PC-9 (cell line): Measurements from ENCODE around the gene MAEA. TPM values are rescaled to one million over a fixed set of nuclear protein-coding genes. Genes with fewer than 3 reads are reported as not detected.
"Not testable (repeated sequence)": the region's sequence is repeated elsewhere in the genome, so short reads cannot be mapped to it uniquely, and the experiment has no call there.

Experiments used
- BruUV-seq: library from RNA; stranded (reverse); fragments of 400-500 nt; replicated peaks from 2 replicates; lab custom pipeline; 2021; lab: Mats Ljungman, UMichigan
- CTCF ChIA-PET: fragments of 300-600 bp; sonication (Branson Sonifier 250); formaldehyde crosslinking; loops from one replicate; lab custom pipeline; 2022; ENCODE audit warnings: antibody characterized with exemption; lab: Charles Lee
- POLR2A ChIA-PET: fragments of 300-600 bp; sonication (Branson Sonifier 250); formaldehyde crosslinking; loops from one replicate; lab custom pipeline; 2022; ENCODE audit warnings: antibody characterized with exemption; ENCODE audit not compliant: unreplicated experiment; lab: Charles Lee
- DNase-seq, 2 experiments: peaks; one replicate each; pipeline versions ENCODE4 v3.0.0 to v3.0.0-alpha.2; 2015 to 2022; ENCODE audit warnings: mixed read lengths in 1 of 2
- H2AFZ ChIP-seq: fragments of 200-600 bp; sonication (generic); 2 replicates; pipeline ENCODE4 v1.8.1; 2017; ENCODE audit warnings: antibody characterized with exemption
- H3F3A ChIP-seq: fragments of 200-600 bp; sonication (generic); 2 replicates; pipeline ENCODE4 v1.8.1; 2017; ENCODE audit warnings: antibody characterized with exemption, mild to moderate bottlenecking, low read depth; ENCODE audit not compliant: insufficient read depth
- H3K27ac ChIP-seq: fragments of 200-600 bp; sonication (generic); 2 replicates; pipeline ENCODE4 v1.6.1; 2016; ENCODE audit warnings: mixed run types
- H3K27me3 ChIP-seq: fragments of 200-600 bp; sonication (generic); 2 replicates; pipeline ENCODE4 v1.6.1; 2016; ENCODE audit warnings: low read depth, mixed run types; ENCODE audit not compliant: insufficient read depth
- H3K36me3 ChIP-seq: fragments of 200-600 bp; sonication (generic); 2 replicates; pipeline ENCODE4 v1.6.1; 2016; ENCODE audit warnings: low read depth, mixed run types
- H3K4me1 ChIP-seq: fragments of 200-600 bp; sonication (generic); replicated peaks from 2 replicates; pipeline ENCODE4 v1.6.1; 2016; ENCODE audit warnings: mixed run types; ENCODE audit not compliant: insufficient read depth
- H3K4me2 ChIP-seq: fragments of 200-600 bp; sonication (generic); 2 replicates; pipeline ENCODE4 v1.6.1; 2017; ENCODE audit warnings: mixed run types
- H3K4me3 ChIP-seq: fragments of 200-600 bp; sonication (generic); 2 replicates; pipeline ENCODE4 v1.6.1; 2016; ENCODE audit warnings: mixed run types
- H3K79me2 ChIP-seq: fragments of 200-600 bp; sonication (generic); 2 replicates; pipeline ENCODE4 v1.6.1; 2017; ENCODE audit warnings: low read depth, mixed run types
- H3K9me2 ChIP-seq: fragments of 200-600 bp; sonication (generic); 2 replicates; pipeline ENCODE4 v1.8.1; 2017; ENCODE audit warnings: mild to moderate bottlenecking; ENCODE audit not compliant: insufficient read depth
- H3K9me3 ChIP-seq: fragments of 200-600 bp; sonication (generic); 2 replicates; pipeline ENCODE4 v1.8.1; 2016; ENCODE audit warnings: low read depth; ENCODE audit not compliant: insufficient read depth
- H4K20me1 ChIP-seq: fragments of 200-600 bp; sonication (generic); 2 replicates; pipeline ENCODE4 v1.8.1; 2017; ENCODE audit not compliant: insufficient read depth
- EZH2 ChIP-seq: fragments of 200-600 bp; sonication (generic); IDR thresholded peaks from 2 replicates; pipeline ENCODE4 v1.8.0; 2017; ENCODE audit warnings: antibody characterized with exemption, low read depth
- intact Hi-C: fragments of 100-400 bp; cut with micrococcal nuclease; formaldehyde crosslinking; loops from one replicate; pipeline ENCODE4 v1.10.0; 2022; ENCODE audit not compliant: unreplicated experiment
- total RNA-seq: library from RNA; stranded (reverse); gene quantifications from 2 replicates; pipeline ENCODE4 v1.2.3, GENCODE V29; 2021
- TF ChIP-seq, protein P1 (sequence below): fragments of 200-600 bp; sonication (generic); conservative IDR thresholded peaks from 2 replicates; pipeline ENCODE4 v1.6.1; 2017; ENCODE audit warnings: mixed run types, antibody characterized with exemption, mild to moderate bottlenecking, moderate library complexity

MAEA gene
- total RNA-seq, 1 experiment from 2014 or later, result 79.4 TPM

DNA sequence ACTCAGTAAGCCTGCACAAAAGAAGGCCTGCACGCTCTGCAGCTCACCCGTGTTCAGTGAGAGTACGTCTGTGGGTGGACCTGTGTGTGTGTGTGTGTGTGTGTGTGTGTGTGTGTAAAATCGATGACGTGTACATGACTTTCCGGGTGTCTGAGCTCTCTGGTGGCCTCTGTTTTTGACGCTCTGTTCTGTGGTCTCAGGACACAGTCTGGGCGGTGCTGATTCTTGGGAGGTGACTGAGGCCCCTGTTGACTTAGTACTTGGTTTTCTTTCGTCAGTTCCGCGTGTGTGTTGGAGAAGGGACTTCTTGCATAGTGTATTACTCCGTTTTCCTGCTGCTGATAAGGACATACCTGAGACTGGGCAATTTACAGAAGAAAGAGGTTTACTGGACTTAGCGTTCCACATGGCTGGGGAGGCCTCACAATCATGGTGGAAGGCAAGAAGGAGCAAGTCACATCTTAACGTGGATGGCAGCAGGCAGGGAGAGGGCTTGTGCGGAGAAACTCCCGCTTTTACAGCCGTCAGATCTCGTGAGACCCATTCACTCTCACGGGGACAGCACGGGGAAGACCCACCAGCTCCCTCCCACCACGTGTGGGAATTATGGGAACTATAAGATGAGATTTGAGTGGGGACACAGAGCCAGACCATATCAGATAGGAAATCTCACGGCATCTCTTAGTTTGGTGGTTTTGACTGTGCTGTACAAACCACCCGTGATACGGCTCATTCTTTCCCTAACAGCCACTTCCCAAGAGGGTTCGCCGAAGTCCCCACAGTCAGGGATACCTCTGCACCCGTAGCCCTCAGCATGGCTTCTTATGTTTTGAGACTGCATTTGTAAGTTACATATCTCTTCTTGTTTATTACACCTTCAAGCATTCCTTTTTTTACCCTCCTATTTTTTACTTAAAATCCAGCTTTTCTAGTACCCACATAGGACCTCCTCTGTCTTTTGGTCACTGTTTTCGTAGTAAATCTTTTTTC lies 81.8 kb downstream of the MAEA start:
- no peak overlapping the region for H2AFZ ChIP-seq
- TF ChIP-seq EZH2, result no peak
- TF ChIP-seq, protein P1, sequence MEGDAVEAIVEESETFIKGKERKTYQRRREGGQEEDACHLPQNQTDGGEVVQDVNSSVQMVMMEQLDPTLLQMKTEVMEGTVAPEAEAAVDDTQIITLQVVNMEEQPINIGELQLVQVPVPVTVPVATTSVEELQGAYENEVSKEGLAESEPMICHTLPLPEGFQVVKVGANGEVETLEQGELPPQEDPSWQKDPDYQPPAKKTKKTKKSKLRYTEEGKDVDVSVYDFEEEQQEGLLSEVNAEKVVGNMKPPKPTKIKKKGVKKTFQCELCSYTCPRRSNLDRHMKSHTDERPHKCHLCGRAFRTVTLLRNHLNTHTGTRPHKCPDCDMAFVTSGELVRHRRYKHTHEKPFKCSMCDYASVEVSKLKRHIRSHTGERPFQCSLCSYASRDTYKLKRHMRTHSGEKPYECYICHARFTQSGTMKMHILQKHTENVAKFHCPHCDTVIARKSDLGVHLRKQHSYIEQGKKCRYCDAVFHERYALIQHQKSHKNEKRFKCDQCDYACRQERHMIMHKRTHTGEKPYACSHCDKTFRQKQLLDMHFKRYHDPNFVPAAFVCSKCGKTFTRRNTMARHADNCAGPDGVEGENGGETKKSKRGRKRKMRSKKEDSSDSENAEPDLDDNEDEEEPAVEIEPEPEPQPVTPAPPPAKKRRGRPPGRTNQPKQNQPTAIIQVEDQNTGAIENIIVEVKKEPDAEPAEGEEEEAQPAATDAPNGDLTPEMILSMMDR, result no peak
- H3K4me3 ChIP-seq, result no peak overlapping the region
- no peak overlapping the region for H3K27ac ChIP-seq
- no peaks in the 10 kb centered on the region for H3K36me3 ChIP-seq
- no peaks in the 10 kb centered on the region for H3K9me2 ChIP-seq
- H3K27me3 ChIP-seq, result no peaks in the 10 kb centered on the region
- POLR2A ChIA-PET, result no interaction called here
- DNase-seq, result no peak
- no peaks in the 10 kb centered on the region for H4K20me1 ChIP-seq
- no peaks in the 10 kb centered on the region for H3K9me3 ChIP-seq
- no TSS peak for BruUV-seq
- H3F3A ChIP-seq, result no peaks in the 10 kb centered on the region
- CTCF ChIA-PET, result no interaction called here
- H3K4me1 ChIP-seq, result no peaks in the 10 kb centered on the region
- intact Hi-C loops, result no loop called here
- H3K79me2 ChIP-seq, result no peaks in the 10 kb centered on the region
- H3K4me2 ChIP-seq, result no peak overlapping the region

DNA sequence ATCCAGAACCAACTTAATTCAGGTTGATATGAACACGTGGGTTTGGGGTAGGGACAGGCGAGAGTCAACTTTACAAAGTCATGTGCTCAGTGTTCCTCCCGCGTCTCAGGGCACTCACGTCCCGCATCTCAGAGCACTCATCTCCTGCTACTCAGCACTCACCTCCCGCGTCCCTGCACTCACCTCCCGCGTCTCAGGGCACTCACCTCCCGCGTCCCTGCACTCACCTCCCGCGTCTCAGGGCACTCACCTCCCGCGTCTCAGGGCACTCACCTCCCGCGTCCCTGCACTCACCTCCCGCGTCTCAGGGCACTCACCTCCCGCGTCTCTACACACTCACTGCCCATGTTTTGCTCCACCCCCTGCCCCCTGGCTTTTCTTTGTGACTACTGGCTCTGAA lies 82.9 kb downstream of the MAEA start:
- H3K9me2 ChIP-seq, H4K20me1 ChIP-seq, H2AFZ ChIP-seq, H3K4me2 ChIP-seq, H3K4me1 ChIP-seq, H3K79me2 ChIP-seq, H3K4me3 ChIP-seq, H3K27me3 ChIP-seq, H3K36me3 ChIP-seq, H3K27ac ChIP-seq, intact Hi-C loops, DNase-seq, POLR2A ChIA-PET, BruUV-seq, H3K9me3 ChIP-seq, CTCF ChIA-PET, H3F3A ChIP-seq: not testable (repeated sequence)

DNA sequence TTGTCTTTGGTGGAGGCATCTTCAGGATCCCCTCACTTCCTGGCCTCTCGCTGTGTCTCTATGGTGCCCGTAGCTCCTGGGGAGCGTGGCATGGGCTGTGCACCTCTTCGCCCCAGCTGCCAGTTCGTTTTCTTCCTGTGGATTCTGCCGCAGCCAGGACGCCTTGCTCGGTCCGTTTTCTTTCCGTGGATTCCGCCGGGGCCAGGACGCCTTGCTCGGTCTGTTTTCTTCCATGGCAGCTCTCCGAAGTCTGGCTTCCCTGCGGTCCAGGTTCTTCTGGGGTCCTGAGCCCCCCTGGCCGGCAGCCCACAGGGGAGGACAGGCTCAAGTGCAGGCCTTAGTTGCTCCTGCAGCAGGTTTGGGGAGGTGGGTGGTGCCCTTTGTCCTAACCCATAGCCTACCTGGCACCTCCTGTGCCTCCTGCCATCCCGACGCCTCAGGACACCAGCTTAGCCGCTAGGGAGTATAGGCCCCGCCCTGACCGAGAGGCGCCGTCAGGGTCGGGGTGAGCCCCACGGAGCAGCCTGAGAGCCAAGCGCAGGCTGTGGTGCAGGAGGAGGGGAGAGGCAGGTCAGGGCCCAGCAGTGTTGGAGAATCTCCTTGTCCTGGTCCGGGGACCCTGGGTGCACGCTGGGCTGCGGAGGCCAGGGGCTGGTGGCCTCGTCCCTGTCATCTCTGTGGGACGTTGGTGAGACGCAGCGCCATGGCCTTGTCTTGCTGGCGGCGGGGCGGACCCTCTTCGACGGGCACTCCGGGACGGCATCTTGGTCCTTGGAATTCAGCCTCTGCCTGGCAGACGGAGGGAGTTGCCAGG lies 84.4 kb downstream of the MAEA start:
- no peaks in the 10 kb centered on the region for H4K20me1 ChIP-seq
- CTCF ChIA-PET, result no interaction called here
- no peaks in the 10 kb centered on the region for H3K79me2 ChIP-seq
- no peak overlapping the region for H3K4me3 ChIP-seq
- no peak overlapping the region for H3K27ac ChIP-seq
- no TSS peak for BruUV-seq
- DNase-seq, result no peak
- H3K9me2 ChIP-seq, result no peaks in the 10 kb centered on the region
- no peaks in the 10 kb centered on the region for H3K4me1 ChIP-seq
- no peak overlapping the region for H3K4me2 ChIP-seq
- H3K9me3 ChIP-seq, result no peaks in the 10 kb centered on the region
- H3K27me3 ChIP-seq, result no peaks in the 10 kb centered on the region
- intact Hi-C loops, result no loop called here
- TF ChIP-seq, protein P1, result no peak
- TF ChIP-seq EZH2, result no peak
- H3K36me3 ChIP-seq, result no peaks in the 10 kb centered on the region
- POLR2A ChIA-PET, result no interaction called here
- no peaks in the 10 kb centered on the region for H3F3A ChIP-seq
- no peak overlapping the region for H2AFZ ChIP-seq
